Esophagus squamous epithelium (tissue), 4 donors: Measurements from ENCODE around the gene NRXN2.

Source experiments
- POLR2A ChIP-seq, 4 donors: fragments of 450-650 bp; IDR thresholded peaks; one replicate each; pipeline ENCODE4 v1.6.1; 2017; ENCODE audit warnings: antibody characterized with exemption in 4 of 4, mild to moderate bottlenecking in 4 of 4, moderate library complexity in 3 of 4
- TF ChIP-seq, protein P1 (sequence below), 6 experiments: fragments of 450-650 bp in 4 of 6; fragments of 200-600 bp in 2 of 6; sonication (generic) in 2 of 6; IDR thresholded peaks; one replicate each; pipeline ENCODE4 v1.5.1; 2016 to 2019; ENCODE audit warnings: antibody characterized with exemption in 6 of 6, mild to moderate bottlenecking in 4 of 6, moderate library complexity in 4 of 6

DNA sequence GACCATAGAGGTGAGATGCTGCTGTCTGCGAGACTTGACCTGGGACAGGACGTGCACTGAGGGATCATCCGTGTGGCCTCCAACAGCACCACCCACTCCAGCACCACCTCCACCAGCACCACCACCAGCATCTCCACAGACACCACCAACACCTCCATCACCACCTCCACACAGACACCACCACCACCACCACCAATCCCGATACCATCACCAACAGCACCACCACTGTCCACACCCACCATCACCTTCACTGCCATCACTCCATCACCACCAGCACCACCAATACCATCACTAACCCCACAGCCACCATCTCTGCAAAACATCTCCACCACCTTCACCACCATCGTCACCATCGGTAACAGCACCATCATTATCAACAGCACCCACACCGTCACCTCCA is 158.6 kb downstream of the NRXN2 start:
- TF ChIP-seq, protein P1, sequence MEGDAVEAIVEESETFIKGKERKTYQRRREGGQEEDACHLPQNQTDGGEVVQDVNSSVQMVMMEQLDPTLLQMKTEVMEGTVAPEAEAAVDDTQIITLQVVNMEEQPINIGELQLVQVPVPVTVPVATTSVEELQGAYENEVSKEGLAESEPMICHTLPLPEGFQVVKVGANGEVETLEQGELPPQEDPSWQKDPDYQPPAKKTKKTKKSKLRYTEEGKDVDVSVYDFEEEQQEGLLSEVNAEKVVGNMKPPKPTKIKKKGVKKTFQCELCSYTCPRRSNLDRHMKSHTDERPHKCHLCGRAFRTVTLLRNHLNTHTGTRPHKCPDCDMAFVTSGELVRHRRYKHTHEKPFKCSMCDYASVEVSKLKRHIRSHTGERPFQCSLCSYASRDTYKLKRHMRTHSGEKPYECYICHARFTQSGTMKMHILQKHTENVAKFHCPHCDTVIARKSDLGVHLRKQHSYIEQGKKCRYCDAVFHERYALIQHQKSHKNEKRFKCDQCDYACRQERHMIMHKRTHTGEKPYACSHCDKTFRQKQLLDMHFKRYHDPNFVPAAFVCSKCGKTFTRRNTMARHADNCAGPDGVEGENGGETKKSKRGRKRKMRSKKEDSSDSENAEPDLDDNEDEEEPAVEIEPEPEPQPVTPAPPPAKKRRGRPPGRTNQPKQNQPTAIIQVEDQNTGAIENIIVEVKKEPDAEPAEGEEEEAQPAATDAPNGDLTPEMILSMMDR (IDR thresholded peaks at IDR 0.05) = no peak
- TF ChIP-seq POLR2A (IDR thresholded peaks at IDR 0.05) = no peak
